Esophagus mucosa (tissue), 1 donor: ENCODE measurements around the gene UBXN1. TPM values are rescaled to one million over a fixed set of nuclear protein-coding genes. Genes with fewer than 3 reads are reported as not detected.

ENCODE experiments used
- ATAC-seq: fragments of 200-7000 bp; cut with Tn5 transposase; one replicate; pipeline ENCODE4 v1.9.1; 2020
- total RNA-seq: library from RNA; stranded (reverse); gene quantifications from one replicate; pipeline ENCODE4 v1.2.4, GENCODE V29; 2023
- donor health status: DM: yes; HTN: yes; CAD: no.

The UBXN1 gene
- total RNA-seq, 1 donor from 2014 or later, result 65.6 TPM

GRCh38 chr11:62645946-62646824 is 32.7 kb downstream of the UBXN1 start, which contains the start of gene GANAB:
Gene GANAB, minus strand, starts transcription at chr11:62646613. Its CDS starts 14 bp downstream, at chr11:62646599.
- peak; percentile 98 for ATAC-seq

GRCh38 chr11:62645671-62645945 is 33.3 kb downstream of the UBXN1 start:
- ATAC-seq, result peak; percentile 1

DNA sequence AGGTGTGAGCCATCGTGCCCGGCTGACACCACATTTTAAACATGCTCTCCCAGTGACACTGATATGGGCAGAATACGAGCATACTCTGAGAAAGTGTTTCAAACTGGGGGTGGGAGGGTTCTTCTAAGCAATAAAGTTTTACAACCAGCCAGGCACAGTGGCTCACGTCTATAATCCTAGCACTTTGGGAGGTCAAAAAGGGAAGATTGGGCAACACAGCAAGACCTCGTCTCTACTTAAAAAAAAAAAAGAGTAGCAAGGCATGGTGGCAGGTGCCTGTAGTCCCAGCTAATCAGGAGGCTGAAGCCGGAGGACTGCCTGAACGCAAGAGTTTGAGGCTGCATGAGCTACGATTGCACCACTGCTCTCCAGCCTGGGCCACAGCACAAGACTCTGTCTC is 34.7 kb downstream of the UBXN1 start:
- ATAC-seq, result no peak

DNA sequence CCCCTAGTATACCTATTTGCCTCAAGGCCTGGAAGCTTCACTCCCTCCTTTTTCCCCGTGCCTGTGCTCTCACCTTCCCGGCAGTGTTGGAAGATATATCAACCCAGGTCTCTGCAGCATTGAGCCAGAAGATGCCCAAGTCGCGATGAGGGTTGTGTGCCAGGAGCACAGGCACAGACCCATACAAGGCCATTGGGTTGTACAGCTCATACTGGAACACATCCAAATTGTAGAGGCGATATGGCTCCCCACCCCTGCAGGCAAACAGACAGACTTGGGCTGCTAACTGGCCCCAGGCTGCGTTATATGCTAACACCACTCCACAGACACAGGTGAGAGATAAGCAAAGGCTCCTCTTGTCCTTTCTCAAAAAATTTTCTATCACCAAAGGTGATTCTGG is 46.4 kb downstream of the UBXN1 start:
- ATAC-seq, result no peak

- ATAC-seq, result no peak
Measured at GRCh38 chr11:62627713-62628112, 51.2 kb downstream of the UBXN1 start.

Other genes starting within 250 kb of the UBXN1 start
- gene AHNAK, start 132.3 kb downstream of the UBXN1 start, total RNA-seq, result 931 TPM
- 1,515 TPM for gene EEF1G, start 105.2 kb downstream of the UBXN1 start, total RNA-seq
- gene TUT1, start 87.5 kb downstream of the UBXN1 start, total RNA-seq, result 9.3 TPM
- 88.4 TPM for gene MTA2, start 77.2 kb downstream of the UBXN1 start, total RNA-seq
- gene EML3, start 66.3 kb downstream of the UBXN1 start, total RNA-seq, result 64.9 TPM
- 4.9 TPM for gene ROM1, start 65.8 kb downstream of the UBXN1 start, total RNA-seq
- 11.3 TPM for gene B3GAT3, start 57.1 kb downstream of the UBXN1 start, total RNA-seq
- gene GANAB, start 32.5 kb downstream of the UBXN1 start, total RNA-seq, result 175 TPM
- 14.1 TPM for gene INTS5, start 25.8 kb downstream of the UBXN1 start, total RNA-seq
- gene C11orf98, start 13.9 kb downstream of the UBXN1 start, total RNA-seq, result 48.7 TPM
- 20.2 TPM for gene CSKMT, start 13.8 kb downstream of the UBXN1 start, total RNA-seq
- 8.8 TPM for gene UQCC3, start 7.4 kb downstream of the UBXN1 start, total RNA-seq
- gene LBHD1, start 6.8 kb downstream of the UBXN1 start, total RNA-seq, result 4.7 TPM
- 1.1 TPM for gene LRRN4CL, start 10.5 kb upstream of the UBXN1 start, total RNA-seq
- gene BSCL2, start 28.4 kb upstream of the UBXN1 start, total RNA-seq, result 42.4 TPM
- not detected for gene GNG3, start 28.6 kb upstream of the UBXN1 start, total RNA-seq
- 29.5 TPM for gene HNRNPUL2, start 48.4 kb upstream of the UBXN1 start, total RNA-seq
- 13.5 TPM for gene TTC9C, start 49.4 kb upstream of the UBXN1 start, total RNA-seq
- 8.0 TPM for gene ZBTB3, start 75.1 kb upstream of the UBXN1 start, total RNA-seq
- gene POLR2G, start 82.5 kb upstream of the UBXN1 start, total RNA-seq, result 75.5 TPM
- gene TAF6L, start 92.3 kb upstream of the UBXN1 start, total RNA-seq, result 10.3 TPM
- gene TMEM179B, start 108.3 kb upstream of the UBXN1 start, total RNA-seq, result 30.2 TPM
- 10.0 TPM for gene TMEM223, start 112.9 kb upstream of the UBXN1 start, total RNA-seq
- gene NXF1, start 126.4 kb upstream of the UBXN1 start, total RNA-seq, result 39.1 TPM
- gene STX5, start 153.0 kb upstream of the UBXN1 start, total RNA-seq, result 25.1 TPM
- not detected for gene TEX54, start 153.8 kb upstream of the UBXN1 start, total RNA-seq
- gene WDR74, start 160.5 kb upstream of the UBXN1 start, total RNA-seq, result 41.0 TPM
- gene SLC3A2, start 201.8 kb upstream of the UBXN1 start, total RNA-seq, result 233 TPM
- gene CHRM1, start 242.3 kb upstream of the UBXN1 start, total RNA-seq, result not detected